ENCODE results near the gene CASR. TPM values are rescaled to one million over a fixed set of nuclear protein-coding genes. Genes with fewer than 3 reads are reported as not detected.
A peak's percentile ranks its signal among the peaks of the same experiment; 100 is the strongest.

The CASR gene
- total RNA-seq, 2 donors from 2014 or later: not detected

GRCh38 chr3:122253581-122253980 is 70.1 kb downstream of the CASR start:
- no peak overlapping the region for H3K27ac ChIP-seq
- H3K4me1 ChIP-seq: no peaks in the 10 kb centered on the region
- no peak overlapping the region for H3K4me3 ChIP-seq
- no peaks in the 10 kb centered on the region for H3K36me3 ChIP-seq
- DNase-seq (ENCODE audit: low spot score): no peak
- H3K27me3 ChIP-seq: no peaks in the 10 kb centered on the region
- no peaks in the 10 kb centered on the region for H3K9me3 ChIP-seq
- TF ChIP-seq, protein P1, sequence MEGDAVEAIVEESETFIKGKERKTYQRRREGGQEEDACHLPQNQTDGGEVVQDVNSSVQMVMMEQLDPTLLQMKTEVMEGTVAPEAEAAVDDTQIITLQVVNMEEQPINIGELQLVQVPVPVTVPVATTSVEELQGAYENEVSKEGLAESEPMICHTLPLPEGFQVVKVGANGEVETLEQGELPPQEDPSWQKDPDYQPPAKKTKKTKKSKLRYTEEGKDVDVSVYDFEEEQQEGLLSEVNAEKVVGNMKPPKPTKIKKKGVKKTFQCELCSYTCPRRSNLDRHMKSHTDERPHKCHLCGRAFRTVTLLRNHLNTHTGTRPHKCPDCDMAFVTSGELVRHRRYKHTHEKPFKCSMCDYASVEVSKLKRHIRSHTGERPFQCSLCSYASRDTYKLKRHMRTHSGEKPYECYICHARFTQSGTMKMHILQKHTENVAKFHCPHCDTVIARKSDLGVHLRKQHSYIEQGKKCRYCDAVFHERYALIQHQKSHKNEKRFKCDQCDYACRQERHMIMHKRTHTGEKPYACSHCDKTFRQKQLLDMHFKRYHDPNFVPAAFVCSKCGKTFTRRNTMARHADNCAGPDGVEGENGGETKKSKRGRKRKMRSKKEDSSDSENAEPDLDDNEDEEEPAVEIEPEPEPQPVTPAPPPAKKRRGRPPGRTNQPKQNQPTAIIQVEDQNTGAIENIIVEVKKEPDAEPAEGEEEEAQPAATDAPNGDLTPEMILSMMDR (IDR thresholded peaks at IDR 0.05): no peak

GRCh38 chr3:122255757-122256439 is 72.4 kb downstream of the CASR start:
- no peaks in the 10 kb centered on the region for H3K36me3 ChIP-seq

GRCh38 chr3:122257644-122258364 is 74.3 kb downstream of the CASR start:
- TF ChIP-seq, protein P1 (IDR thresholded peaks at IDR 0.05): no peak
- Histone ChIP-seq H3K9me3 (no peaks in the 10 kb centered on the region), H3K36me3 (no peaks in the 10 kb centered on the region), H3K4me3 (no peak overlapping the region), H3K4me1 (peaks cover 0 to 2% of the 10 kb centered on the region in 2 donors), H3K27me3 (no peaks in the 10 kb centered on the region), H3K27ac (no peak overlapping the region)
- no peak for DNase-seq (ENCODE audit: low spot score)

More at GRCh38 chr3:122255757-122256439, 72.4 kb downstream of the CASR start:
- Histone ChIP-seq H3K4me3 (no peak overlapping the region), H3K4me1 (peaks cover 0 to 2% of the 10 kb centered on the region in 2 donors), H3K27me3 (no peaks in the 10 kb centered on the region), H3K27ac (no peak overlapping the region), H3K9me3 (no peaks in the 10 kb centered on the region)
- DNase-seq (ENCODE audit: low spot score): no peak
- TF ChIP-seq, protein P1 (IDR thresholded peaks at IDR 0.05): no peak

DNA sequence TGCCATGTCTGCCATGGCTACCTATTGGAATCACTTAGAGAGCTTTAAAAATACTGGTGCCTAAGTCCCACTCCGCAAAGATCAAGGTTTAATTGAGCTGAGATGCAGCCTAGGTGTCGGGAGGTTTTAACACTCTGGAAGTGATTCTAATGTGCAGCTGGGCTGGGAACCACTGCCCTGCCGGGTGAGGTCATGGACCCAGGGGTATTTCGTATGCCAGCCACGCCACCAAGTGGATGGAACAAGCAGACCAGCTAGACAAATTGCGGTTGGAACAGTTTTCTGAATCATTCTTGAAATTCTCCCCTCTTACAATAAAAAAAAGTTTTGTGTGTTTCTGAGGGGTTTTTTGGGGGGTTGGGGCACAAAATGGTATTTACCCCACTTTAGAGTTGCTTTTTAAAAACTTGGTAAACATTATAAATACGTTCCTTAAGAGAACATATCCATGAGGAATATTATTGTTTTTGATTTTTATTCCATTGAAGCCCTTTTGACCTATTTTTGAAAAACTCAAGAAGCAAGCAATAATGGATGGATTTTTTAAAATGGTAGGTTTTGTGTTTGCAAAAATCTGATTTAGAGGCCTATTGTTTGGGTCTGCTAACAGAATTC is 75.4 kb downstream of the CASR start:
- H3K27ac ChIP-seq: no peak overlapping the region
- no peaks in the 10 kb centered on the region for H3K36me3 ChIP-seq
- no peaks in the 10 kb centered on the region for H3K9me3 ChIP-seq
- H3K4me3 ChIP-seq: no peak overlapping the region
- TF ChIP-seq, protein P1 (IDR thresholded peaks at IDR 0.05): peak; percentile 13 to 72
- peak; percentile 74 for DNase-seq (ENCODE audit: low spot score)
- no peaks in the 10 kb centered on the region for H3K27me3 ChIP-seq
- peaks cover 0 to 2% of the 10 kb centered on the region in 2 donors for H3K4me1 ChIP-seq

DNA sequence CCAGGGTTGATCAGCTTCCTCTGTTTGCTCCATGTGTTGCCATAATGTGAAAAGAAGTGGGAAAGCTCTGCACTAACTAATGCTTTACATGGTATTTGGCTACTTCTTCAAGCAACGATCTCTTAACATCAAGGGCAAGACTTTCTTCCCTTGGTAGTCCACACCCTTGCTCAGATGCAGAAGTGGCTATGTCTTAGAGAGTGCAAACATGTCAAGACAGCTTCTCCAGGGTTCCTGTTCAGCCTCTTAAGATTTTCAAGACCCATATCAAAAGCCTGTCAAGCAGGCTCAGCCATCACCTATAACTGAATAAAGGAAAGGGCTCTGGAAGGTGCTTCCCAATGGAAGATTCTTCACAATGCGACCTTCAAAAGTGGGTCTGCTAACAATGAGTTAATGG is 76.7 kb downstream of the CASR start:
- H3K9me3 ChIP-seq: no peaks in the 10 kb centered on the region
- no peak overlapping the region for H3K27ac ChIP-seq
- H3K4me3 ChIP-seq: no peak overlapping the region
- peaks cover 0 to 2% of the 10 kb centered on the region in 2 donors for H3K4me1 ChIP-seq
- no peaks in the 10 kb centered on the region for H3K27me3 ChIP-seq
- H3K36me3 ChIP-seq: no peaks in the 10 kb centered on the region
- TF ChIP-seq, protein P1 (IDR thresholded peaks at IDR 0.05): no peak
- DNase-seq (ENCODE audit: low spot score): no peak
